ENCODE data around the gene CLTCL1.

Gene CLTCL1

GRCh38 chr22:19244600-19245352 is 46.7 kb downstream of the CLTCL1 start:
- peak; percentile 84 for DNase-seq

- DNase-seq = no peak
Observed at GRCh38 chr22:19242699-19243098, 48.8 kb downstream of the CLTCL1 start.

DNA sequence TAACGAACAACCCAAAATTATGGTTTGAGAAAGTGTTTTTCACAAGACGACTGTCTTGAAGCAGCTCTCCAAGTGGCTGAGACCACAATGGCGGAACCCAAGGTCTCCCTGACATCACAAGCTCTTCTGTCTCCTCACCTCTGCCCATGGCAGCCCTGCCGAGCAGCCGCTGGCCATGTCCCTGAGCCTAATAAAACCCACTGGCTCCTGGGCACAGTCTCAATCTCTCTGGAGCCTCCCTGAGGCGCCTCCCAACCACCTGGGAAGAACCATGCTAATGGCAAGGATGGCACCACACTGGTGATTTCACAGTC is 50.0 kb downstream of the CLTCL1 start:
- DNase-seq = no peak

DNA sequence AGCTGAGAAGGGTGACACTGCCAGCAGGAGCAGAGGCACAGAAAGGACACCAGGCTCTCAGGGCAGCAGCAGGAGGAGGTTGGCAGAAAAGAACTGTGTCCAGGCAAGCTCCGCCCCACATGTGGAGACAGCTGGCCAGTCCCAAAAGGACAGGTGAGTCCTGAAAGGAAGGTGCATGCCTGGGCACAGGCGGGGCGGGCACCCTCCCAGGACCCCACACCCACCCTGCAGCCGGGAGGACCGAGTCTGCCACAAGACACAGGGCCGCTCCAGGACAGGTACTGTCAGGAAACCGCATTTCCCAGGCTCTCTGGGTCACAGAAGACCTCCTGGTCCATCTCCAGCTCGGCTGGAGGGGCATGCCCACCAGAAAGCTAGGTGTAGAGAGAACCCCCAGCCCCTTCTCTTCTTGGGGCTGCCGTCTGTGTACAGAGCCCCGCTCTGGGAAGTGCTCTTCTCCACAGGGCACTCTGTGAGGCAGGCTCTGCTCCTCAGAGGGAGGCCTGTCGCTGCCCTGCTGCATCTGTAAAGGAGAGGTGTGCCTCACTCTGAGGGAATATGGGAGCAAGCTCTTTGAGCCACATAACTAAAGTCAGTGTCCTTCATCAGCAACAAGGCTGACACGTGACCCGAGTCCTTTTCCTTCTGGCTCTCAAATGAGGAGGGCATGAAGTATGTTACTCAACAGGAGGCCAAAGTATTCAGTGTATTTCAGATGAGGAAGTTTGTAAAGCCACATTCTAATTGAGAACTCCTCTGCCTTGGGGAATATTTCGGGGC is 50.5 kb downstream of the CLTCL1 start:
- no peak for DNase-seq

DNA sequence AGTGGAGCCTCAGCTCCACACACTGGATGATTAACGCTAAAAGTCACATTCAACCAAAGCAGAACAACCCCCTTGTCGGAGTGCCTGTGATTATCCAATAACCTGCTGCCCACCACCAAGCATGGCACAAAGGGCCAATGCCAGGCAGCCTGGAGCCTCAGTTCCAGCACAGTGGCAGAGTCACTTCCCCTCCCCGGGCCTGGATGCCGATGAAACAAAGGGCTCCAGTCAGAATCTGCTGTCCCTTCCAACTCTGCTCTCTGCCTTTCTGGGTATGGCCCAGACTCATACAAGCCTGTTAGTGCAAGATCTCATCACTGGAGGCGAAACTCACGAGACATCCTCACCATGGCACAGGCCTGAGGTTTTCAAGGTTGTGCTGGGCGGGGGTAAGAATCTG is 52.1 kb downstream of the CLTCL1 start:
- DNase-seq = no peak

- DNase-seq = no peak
Observed at GRCh38 chr22:19238900-19239299, 52.6 kb downstream of the CLTCL1 start.

DNA sequence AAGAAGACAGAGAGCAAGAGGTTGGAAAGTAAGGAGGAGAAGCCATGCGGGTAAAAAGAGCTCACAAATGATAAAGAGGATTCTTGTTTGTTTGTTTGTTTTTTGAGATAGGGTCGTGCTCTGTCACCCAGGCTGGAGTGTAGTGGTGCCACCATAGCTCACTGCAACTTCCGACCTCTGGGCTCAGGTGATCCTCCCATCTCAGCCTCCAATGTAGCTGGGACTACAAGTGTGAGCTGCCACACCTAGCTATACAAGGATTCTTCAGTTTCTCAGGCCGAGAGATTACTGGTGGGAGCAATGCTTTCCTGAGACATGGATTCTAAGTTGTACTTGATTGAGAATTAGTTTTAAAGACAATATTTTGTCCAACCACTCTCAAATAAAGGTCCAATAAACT is 55.6 kb downstream of the CLTCL1 start:
- no peak for DNase-seq

GRCh38 chr22:19234126-19234896 is 57.2 kb downstream of the CLTCL1 start:
- DNase-seq = no peak

DNA sequence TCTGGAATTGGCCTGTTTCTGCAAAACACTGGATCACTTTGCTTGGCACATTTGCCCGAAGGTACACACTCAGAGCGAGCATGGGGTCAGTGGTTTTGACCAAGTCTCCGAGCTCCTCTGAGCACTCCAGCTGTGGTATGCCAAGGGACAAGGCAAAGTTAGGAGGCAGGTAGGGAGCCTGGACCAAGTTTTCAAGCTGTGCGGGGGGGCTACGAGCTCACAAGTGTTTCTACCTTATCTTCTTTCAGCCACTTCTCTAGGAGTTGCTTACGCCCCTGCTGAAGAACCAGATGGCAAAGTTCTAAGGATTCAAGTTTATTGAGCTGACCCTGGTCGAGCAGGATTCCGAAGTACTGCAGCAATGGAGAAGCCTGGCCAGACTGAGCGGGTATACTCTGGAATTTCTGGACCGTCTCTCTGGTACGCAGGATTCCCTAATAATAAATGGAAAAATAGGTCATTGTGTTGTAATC is 58.3 kb downstream of the CLTCL1 start:
- no peak for DNase-seq

DNA sequence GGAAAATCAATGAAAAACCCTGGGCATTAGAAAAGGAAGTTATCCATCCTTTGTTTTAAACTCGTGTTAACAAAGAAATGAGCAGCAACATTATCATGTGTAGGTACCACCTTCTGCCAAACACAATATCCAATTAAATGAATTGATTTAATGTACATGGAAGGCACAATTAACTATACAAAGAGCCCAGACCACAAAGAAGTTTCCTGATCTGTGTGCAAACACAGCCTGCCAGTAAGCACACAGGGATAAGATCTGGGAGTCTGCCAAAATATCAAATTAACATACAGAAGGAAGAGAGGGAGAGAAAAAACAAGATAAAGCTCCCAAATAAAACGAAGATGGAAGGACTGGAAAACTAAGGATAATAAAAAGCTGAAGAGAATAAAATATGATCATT is 58.9 kb downstream of the CLTCL1 start:
- peak; percentile 78 for DNase-seq

DNA sequence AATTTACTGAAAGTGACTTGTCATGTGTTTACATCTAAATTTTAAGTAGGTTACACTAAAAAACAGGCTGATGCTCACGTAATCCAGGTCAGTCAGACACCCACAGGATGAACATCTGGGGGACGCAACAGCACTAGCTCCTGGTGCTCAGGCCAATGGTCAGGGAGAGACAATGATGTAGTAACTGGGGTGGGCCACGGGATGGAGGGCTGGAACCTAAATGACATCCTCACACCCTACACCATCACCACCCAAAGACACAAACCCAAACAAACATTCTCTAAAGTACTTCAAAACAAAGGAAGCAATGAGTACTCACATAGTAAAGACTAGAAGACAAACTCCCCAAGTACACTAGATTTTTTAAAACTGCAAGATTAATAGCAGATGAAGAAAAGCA is 59.5 kb downstream of the CLTCL1 start:
- DNase-seq = no peak

DNA sequence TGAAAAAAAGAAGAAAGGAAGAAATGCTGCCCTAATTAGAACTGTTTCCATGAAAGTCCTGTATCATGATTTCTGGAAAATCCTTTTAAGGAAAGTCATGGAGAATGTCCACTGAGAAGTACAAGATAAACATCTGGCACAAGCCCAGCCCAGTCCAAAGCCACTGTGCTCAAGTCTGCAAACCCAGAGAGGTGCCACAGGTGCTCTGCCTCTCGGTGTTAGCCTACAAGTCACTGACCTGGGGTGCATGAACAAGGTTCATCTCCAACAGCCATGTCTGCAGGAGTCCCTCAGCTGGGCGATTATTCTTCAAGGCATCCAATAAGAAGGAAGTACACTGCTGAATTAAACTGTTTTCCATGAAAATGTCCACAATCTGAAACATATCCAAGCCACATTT is 61.9 kb downstream of the CLTCL1 start:
- DNase-seq = no peak

- no peak for DNase-seq
Observed at GRCh38 chr22:19228179-19228578, 63.3 kb downstream of the CLTCL1 start.

DNA sequence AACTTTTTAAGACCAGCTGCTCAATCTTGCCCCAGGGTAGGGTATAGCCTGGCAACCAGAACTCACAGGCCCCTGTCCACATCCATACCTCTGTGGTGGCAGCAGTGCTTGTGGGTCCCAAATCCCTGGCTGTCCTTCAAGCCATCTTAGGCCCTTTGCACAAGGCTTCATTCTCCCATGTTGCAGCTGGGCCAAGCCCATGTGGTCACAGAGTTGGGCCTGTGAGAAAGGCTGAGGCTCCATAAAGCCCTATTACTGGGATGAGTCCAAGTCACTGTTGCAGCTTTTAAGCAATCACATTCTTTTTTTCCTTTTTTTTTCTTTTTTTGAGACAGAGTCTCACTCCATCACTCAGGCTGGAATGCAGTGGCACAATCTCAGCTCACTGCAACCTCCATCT is 65.1 kb downstream of the CLTCL1 start:
- DNase-seq = no peak

DNA sequence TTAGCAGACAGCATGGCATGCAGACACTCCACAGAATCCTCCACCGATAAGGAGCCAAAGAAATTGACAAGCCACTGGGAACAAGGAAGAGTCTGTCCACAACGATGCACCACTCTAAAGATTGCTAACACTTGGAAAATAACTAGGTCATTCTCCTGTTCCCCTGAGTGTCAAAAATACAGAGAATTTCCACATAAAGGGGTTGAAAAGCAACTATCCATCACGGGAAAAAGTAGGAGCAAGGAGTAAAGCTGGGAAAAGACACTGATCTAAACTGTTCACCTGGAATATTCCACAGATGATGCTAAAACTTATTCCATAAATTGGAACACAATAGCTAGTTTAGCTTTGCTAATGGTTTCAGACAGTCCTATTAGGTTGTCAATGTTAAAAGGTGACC is 66.0 kb downstream of the CLTCL1 start:
- DNase-seq = no peak

DNA sequence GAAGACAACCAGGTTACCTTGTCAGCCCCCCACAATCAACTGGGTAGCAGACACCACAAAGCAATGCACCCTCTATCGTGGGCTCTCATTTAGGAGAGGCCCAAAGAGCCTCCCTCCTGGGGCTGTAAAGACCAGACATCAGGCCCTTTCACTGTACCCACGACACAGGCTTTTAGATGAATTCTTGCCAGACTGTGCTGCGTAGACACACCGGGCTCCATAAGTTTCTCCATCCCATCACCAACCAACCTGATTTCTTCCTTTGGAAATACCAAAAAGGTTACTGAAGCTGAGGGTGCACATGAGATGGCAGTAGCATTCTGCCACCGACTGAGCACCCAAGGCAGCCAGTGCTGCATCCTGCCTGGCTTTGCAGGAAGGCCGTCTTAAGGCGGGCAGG is 66.5 kb downstream of the CLTCL1 start:
- no peak for DNase-seq

- DNase-seq = no peak
Observed at GRCh38 chr22:19224557-19224956, 67.0 kb downstream of the CLTCL1 start.

DNA sequence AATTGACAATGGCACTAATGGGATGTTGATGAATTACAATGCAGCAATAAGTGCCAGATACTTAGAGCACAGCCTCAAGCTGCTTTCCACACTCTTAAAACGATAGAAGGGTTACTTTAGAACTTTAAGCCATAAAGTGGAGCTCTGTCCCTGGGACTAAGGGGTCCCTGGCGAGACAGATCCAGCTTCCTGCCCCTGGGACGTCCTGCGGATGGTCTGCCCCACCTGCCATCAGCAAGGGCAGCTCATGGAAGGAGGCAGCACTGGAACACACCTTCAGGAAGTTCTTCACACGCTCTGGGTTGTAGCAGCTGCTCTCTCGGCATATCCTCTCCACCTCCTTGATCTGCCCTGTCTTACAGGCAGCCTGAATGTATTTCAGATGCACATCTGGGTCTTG is 67.9 kb downstream of the CLTCL1 start:
- DNase-seq = no peak

GRCh38 chr22:19223110-19223509 is 68.4 kb downstream of the CLTCL1 start:
- DNase-seq = no peak

DNA sequence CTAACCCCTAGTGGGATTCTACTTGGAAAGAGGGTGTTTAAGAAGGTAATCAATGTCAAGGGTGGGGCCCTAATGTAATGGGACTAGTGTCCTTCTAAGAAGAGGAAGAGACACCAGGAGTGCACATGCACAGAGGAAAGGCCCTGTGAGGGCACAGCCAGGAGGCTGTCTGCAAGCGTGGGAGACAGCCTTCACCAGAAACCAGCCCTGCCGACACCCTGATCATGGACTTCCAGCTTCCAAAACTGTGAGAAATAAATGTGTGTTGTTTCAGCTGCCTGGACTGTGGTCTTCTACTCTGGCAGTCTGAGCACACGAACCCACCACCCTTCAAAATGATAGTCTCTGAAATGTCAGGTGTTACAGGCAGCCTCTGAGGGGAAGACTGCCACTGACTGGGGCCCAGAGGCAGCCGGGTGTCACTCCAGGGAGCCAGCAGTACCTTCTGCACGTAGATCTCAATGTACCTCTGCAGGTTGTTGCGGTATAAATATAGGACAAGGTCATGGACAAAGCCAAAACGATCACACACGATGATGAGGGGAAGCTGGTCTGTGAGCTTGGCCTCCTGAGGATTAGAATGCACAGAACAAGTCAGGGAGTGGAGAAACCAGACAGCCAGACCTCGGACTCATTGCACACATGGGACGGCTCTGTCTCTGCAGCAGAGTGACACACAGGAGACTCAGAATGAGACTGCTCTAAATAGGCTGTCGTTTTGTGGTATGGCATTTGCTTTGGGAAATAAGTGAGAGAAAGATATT is 69.1 kb downstream of the CLTCL1 start:
- no peak for DNase-seq

DNA sequence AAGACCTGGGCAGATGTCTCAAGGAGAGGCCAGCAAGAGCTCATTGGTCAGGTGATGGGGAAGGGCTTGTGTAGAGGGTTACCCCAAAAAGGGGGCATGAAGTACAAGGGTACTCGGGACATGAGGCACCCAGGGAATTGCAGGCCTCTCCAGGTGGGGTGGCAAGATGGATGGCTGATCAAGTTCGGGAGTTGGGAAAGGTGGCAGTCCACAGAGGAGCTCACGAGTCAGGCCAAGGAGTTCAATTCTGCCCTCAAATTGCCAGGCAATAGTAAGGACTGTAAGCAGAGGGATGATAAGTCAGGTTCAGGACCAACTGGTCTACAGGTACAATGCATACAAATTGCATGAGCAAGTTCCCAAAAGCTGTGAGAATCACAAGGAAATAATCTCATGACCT is 70.7 kb downstream of the CLTCL1 start:
- no peak for DNase-seq

- no peak for DNase-seq
Observed at GRCh38 chr22:19218541-19219233, 72.8 kb downstream of the CLTCL1 start.
